Keratinocyte (primary cell): ENCODE data around the gene LRP10. TPM values are rescaled to one million over a fixed set of nuclear protein-coding genes. Genes with fewer than 3 reads are reported as not detected.
A peak's percentile ranks its signal among the peaks of the same experiment; 100 is the strongest.

Experiments used
- DNase-seq: peaks from one replicate; pipeline ENCODE4 v3.0.0-alpha.2; 2011; ENCODE audit warnings: low read depth, missing footprints, low spot score
- FAIRE-seq: peaks from 2 replicates; lab custom pipeline; 2011; peaks lifted over from hg19 to GRCh38; lab: Jason Lieb, UNC
- H2AFZ ChIP-seq: 2 replicates; pipeline ENCODE4 v1.6.0; 2012; ENCODE audit warnings: low read length, control low read depth, inconsistent platforms; ENCODE audit not compliant: control insufficient read depth
- H3K27ac ChIP-seq: 2 replicates; pipeline ENCODE4 v1.5.1; 2011; ENCODE audit warnings: low read length; ENCODE audit not compliant: control insufficient read depth, insufficient read depth
- H3K27me3 ChIP-seq: 3 replicates; pipeline ENCODE4 v1.6.0; 2011; ENCODE audit warnings: low read length; ENCODE audit not compliant: control insufficient read depth, insufficient read depth; ENCODE audit errors: extremely low read depth
- H3K36me3 ChIP-seq, 2 experiments: 2 replicates in 1 of 2; 3 replicates in 1 of 2; pipeline ENCODE4 v1.5.1; 2011; ENCODE audit warnings: low read length in 2 of 2, mild to moderate bottlenecking in 1 of 2; ENCODE audit not compliant: control insufficient read depth in 2 of 2, insufficient read depth in 2 of 2; ENCODE audit errors: extremely low read depth in 1 of 2
- H3K4me1 ChIP-seq: 3 replicates; pipeline ENCODE4 v1.5.1; 2011; ENCODE audit warnings: low read length; ENCODE audit not compliant: control insufficient read depth, insufficient read depth; ENCODE audit errors: extremely low read depth
- H3K4me2 ChIP-seq: 3 replicates; pipeline ENCODE4 v1.6.0; 2011; ENCODE audit warnings: low read depth, low read length; ENCODE audit not compliant: control insufficient read depth, insufficient read depth; ENCODE audit errors: extremely low read depth
- H3K4me3 ChIP-seq, 3 experiments: fragments of 200-600 bp in 1 of 3; sonication (generic) in 1 of 3; 2 replicates in 2 of 3; 3 replicates in 1 of 3; pipeline ENCODE4 v1.5.1; 2011 to 2016; ENCODE audit warnings: low read length in 3 of 3, mild to moderate bottlenecking in 3 of 3, control low read depth in 2 of 3, inconsistent platforms in 1 of 3, low read depth in 1 of 3, mixed read lengths in 1 of 3, mixed run types in 1 of 3, moderate library complexity in 1 of 3; ENCODE audit not compliant: control insufficient read depth in 2 of 3, insufficient read depth in 2 of 3; ENCODE audit errors: extremely low read depth in 1 of 3
- H3K79me2 ChIP-seq: 2 replicates; pipeline ENCODE4 v1.6.0; 2012; ENCODE audit warnings: low read length; ENCODE audit not compliant: control insufficient read depth, insufficient read depth
- H3K9ac ChIP-seq: 3 replicates; pipeline ENCODE4 v1.6.0; 2011; ENCODE audit warnings: low read length; ENCODE audit not compliant: control insufficient read depth, insufficient read depth; ENCODE audit errors: extremely low read depth
- H3K9me1 ChIP-seq: 3 replicates; pipeline ENCODE4 v1.6.0; 2011; ENCODE audit warnings: low read length; ENCODE audit not compliant: control insufficient read depth, insufficient read depth; ENCODE audit errors: extremely low read depth
- H3K9me3 ChIP-seq: 2 replicates; pipeline ENCODE4 v1.5.1; 2012; ENCODE audit warnings: low read depth, low read length; ENCODE audit not compliant: control insufficient read depth
- H4K20me1 ChIP-seq: 3 replicates; pipeline ENCODE4 v1.6.0; 2011; ENCODE audit warnings: low read length; ENCODE audit not compliant: control insufficient read depth, insufficient read depth; ENCODE audit errors: extremely low read depth
- CTCF ChIP-seq, 3 experiments: IDR thresholded peaks in 1 of 3; conservative IDR thresholded peaks in 1 of 3; optimal IDR thresholded peaks in 1 of 3; 2 replicates in 2 of 3; 3 replicates in 1 of 3; pipeline versions ENCODE3 to v1.5.1; 2011; ENCODE audit warnings: low read length in 3 of 3, mild to moderate bottlenecking in 3 of 3, moderate library complexity in 2 of 3, control low read depth in 1 of 3, inconsistent platforms in 1 of 3; ENCODE audit not compliant: insufficient read depth in 2 of 3; ENCODE audit errors: extremely low read depth in 1 of 3
- EZH2 ChIP-seq: IDR thresholded peaks from one replicate; pipeline ENCODE4 v1.6.1; 2012; ENCODE audit warnings: inconsistent platforms, mild to moderate bottlenecking, low read length, moderate library complexity
- dilution Hi-C: fragments of 300-500 bp; cut with MboI; formaldehyde crosslinking; loops from one replicate; pipeline ENCODE4 v1.7.0; 2020; ENCODE audit warnings: low sequenced_read_pairs; ENCODE audit not compliant: extremely low pct_ligation_motif_present
- polyA plus RNA-seq, 5 experiments: library from polyadenylated mRNA; depleted of rRNA in 3 of 5; stranded (reverse) in 3 of 5; stranded (forward) in 1 of 5; unstranded in 1 of 5; fragments of >200 nt; gene quantifications; 1 replicate in 1 of 5; 2 replicates in 3 of 5; 3 replicates in 1 of 5; pipeline versions ENCODE4 v1.2.1 to v1.2.3, GENCODE V29; 2011 to 2012; ENCODE audit warnings: missing spikeins in 2 of 5, low read depth in 1 of 5, low replicate concordance in 1 of 5

LRP10 gene
- polyA plus RNA-seq, 1 donor (not counting 4 experiments of a cell fraction or from before 2014, with no cell fraction given) = 36.7 TPM

GRCh38 chr14:22845821-22846625 is 25.5 kb upstream of the LRP10 start:
- peaks cover 45 to 59% of the 10 kb centered on the region in 2 experiments for H3K36me3 ChIP-seq
- H3K27ac ChIP-seq = peak overlapping the region; percentile 47
- H2AFZ ChIP-seq = no peak overlapping the region
- no peak overlapping the region for H3K4me3 ChIP-seq
- dilution Hi-C loops = no loop called here
- H3K9me1 ChIP-seq = peaks cover 3% of the 10 kb centered on the region
- H4K20me1 ChIP-seq = no peaks in the 10 kb centered on the region
- DNase-seq (no peak), FAIRE-seq (no peak)
- peaks cover 54% of the 10 kb centered on the region for H3K4me1 ChIP-seq
- no peaks in the 10 kb centered on the region for H3K27me3 ChIP-seq
- H3K79me2 ChIP-seq = peaks cover 38% of the 10 kb centered on the region
- no peak overlapping the region for H3K4me2 ChIP-seq
- H3K9ac ChIP-seq = peak overlapping the region; percentile 28
- H3K9me3 ChIP-seq = no peaks in the 10 kb centered on the region
- no peak for TF ChIP-seq CTCF (optimal IDR thresholded peaks at IDR 0.05 in 1 of 3, IDR thresholded peaks at IDR 0.05 in 1 of 3, conservative IDR thresholded peaks at IDR 0.05 in 1 of 3; ENCODE audit: extremely low read depth in 1 of 3, insufficient read depth in 2 of 3, low read length in 3 of 3)
- TF ChIP-seq EZH2 = no peak

- Histone ChIP-seq H3K79me2 (peaks cover 30% of the 10 kb centered on the region), H2AFZ (no peak overlapping the region), H3K27ac (peak overlapping the region; percentile 47), H3K9ac (peak overlapping the region; percentile 28), H3K4me2 (no peak overlapping the region), H3K4me3 (no peak overlapping the region), H3K4me1 (peaks cover 62% of the 10 kb centered on the region), H3K9me3 (no peaks in the 10 kb centered on the region), H3K9me1 (no peaks in the 10 kb centered on the region), H4K20me1 (no peaks in the 10 kb centered on the region), H3K27me3 (no peaks in the 10 kb centered on the region), H3K36me3 (peaks cover 38 to 51% of the 10 kb centered on the region in 2 experiments)
- TF ChIP-seq CTCF (optimal IDR thresholded peaks at IDR 0.05 in 1 of 3, IDR thresholded peaks at IDR 0.05 in 1 of 3, conservative IDR thresholded peaks at IDR 0.05 in 1 of 3; ENCODE audit: extremely low read depth in 1 of 3, insufficient read depth in 2 of 3, low read length in 3 of 3) = no peak
- no peak for TF ChIP-seq EZH2
- dilution Hi-C loops = no loop called here
- DNase-seq (no peak), FAIRE-seq (no peak)
Measured at GRCh38 chr14:22846811-22847307, 24.7 kb upstream of the LRP10 start.
